GM18517 (cell line): Measurements from ENCODE around the gene BCL6.

ENCODE experiments used
- ATAC-seq: cut with Tn5 transposase; IDR thresholded peaks from one replicate; pipeline ENCODE4 v1.9.1; 2021; ENCODE audit warnings: mild to moderate bottlenecking, moderate library complexity; ENCODE audit not compliant: unreplicated experiment

Gene BCL6

DNA sequence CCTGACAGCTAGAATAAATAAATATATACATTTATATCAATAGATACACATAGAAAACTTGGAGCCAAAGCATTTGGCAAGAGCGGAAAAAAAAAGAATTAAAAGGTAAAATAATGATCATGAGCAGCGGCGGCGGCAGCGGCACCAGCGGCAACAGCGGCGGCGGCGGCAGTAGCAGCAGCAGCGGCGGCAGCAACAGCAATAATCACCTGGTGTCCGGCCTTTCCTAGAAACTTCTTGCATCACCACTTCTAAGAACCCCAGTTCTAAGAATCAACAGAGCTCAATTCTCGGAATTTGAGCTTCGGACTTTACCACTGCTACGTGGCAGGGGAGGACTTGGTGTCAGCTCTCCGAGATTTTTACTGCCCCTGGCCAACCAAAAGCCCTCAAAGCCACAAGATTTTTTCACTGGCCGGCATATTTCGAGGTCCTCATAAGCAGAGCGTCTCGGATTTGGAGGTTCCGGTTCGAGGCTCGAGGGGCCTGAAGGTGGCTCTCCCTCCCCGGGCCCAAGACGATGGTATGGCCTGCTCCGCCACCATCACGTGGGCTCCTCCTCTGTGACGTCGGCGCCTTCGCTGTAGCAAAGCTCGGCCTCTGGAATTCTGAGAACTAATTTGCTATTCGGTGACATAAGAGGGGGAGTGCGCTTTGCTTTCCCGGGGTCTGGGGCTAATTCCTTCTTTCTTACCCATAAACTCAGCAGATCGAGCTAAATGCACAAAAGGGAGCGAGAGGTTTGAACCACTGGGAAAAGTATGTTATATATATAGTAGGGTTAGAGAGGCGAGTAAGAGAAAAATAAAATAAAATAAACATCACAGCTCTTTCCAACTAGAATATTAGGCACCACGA lies at the start of gene BCL6:
TSS of gene BCL6 (minus strand) at position 268 of the 858 bp plus-strand sequence. CDS start 11,775 bp downstream, outside the sequence.
- peak; percentile 79 for ATAC-seq

DNA sequence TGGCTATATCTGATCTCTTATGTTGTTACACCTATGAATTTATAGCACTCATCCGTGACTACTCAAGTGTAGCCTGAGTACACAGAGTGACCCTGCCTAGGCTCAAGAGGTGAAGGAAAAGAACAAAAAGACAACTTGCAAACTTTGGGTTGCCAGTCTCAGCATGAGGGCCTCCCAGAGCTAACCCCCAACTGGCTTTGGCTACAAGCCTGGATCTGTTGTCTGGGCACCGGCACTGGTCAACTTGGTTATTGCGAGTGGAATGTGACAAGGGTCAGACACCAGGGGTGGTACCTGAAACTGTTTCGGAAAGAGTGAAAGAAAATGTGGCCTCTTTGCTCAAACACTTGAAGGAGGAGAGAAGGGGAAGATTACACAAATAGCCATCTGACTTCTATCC lies 49.5 kb upstream of the BCL6 start:
- ATAC-seq: no peak

DNA sequence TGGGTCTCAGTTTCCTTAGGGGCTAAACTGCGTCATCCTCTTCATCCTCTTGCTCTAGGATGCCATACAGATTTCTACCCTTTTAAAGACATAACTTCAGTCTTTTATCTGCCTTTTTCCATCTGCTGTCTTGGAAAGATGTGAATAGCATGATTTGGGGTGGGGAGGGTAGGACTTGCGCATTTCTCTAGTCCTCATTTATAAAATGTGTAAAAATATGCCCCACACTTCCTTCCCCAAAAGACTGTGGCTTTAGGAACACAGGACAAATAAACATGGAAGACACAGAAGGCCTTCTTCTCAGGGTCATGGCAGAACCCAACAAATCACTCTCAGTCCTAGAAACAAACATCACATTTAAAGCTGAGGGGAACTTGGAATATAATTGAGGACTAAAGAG lies 48.4 kb upstream of the BCL6 start:
- no peak for ATAC-seq

DNA sequence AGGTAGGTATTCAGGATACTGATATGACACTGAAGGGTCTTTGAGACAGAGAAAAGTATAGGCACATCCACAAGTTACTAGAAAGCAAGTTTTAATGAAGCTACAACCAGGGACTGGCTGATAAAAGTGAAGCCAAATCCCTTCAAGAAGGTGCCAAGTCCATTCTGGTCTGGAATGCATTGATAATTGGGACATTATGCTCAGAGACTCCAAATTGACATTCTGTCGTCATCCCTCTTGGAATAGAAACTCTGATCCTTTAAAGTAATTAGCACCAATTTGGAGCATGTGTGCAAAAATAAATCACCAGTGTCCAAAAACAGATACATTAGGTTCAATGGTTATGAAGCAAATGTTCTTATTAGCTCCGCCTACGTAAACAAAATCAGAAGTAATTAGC lies 47.3 kb upstream of the BCL6 start:
- no peak for ATAC-seq

GRCh38 chr3:187789872-187790271 lies 44.6 kb upstream of the BCL6 start:
- no peak for ATAC-seq

DNA sequence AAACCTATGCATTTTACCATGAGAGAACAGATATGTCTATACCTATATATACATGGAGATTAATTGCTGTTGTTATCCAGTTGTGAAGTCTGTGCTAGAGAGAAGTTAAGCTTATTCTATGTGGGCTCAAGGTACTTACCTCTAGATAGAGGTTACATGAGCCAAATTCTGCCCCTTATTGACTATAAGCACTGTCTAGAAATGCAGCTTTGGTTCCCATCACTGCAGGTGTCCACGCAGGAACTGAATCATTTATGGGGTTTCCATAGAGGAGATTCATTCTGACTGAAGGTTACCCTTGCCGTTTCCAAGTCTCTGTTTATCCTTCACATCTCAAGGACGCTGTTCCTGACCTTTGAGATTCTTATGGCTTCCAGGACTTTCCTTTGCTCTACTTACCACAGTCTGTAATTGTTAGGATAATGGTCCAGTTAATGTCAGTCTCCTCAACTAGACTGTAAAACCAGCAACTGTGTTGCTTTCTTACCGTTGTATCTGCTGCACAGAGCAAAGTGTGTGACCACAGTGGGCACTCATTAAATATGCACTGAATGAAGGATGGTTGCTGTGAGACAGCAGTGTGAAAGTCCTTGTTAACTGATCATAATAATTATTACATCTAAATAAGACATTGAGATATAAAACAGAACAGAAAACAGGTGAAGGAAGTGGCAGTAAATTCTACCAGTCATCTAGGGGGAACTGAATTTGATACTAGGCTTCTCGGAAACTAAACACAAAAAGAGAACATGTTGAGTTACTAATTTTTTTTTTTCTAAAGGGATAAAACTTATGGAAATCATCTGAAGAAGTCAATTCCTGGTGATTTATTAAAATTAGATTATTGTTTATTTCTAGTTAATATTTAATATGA lies 44.0 kb upstream of the BCL6 start:
- ATAC-seq: no peak

DNA sequence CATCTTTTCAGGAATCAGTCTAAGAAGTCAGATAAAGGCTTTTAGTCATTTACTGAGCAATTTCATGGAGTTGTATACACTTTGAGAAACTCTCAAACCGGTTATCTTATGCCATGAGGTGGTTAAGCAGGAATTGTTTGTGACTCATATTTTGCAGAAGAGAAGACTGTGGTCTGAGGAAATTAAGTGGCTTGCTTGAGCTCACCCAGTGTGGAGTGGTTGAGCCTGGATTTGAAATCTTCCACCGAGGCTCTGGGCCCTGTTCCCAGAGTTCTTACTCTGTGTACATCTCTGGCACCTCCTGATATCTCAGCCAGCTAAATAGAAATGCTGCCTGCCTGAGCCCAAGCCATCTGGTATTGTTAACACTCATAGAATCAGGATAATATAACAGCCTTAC lies 37.8 kb upstream of the BCL6 start:
- no peak for ATAC-seq

- no peak for ATAC-seq
Observed at GRCh38 chr3:187782006-187782405, 36.7 kb upstream of the BCL6 start.

DNA sequence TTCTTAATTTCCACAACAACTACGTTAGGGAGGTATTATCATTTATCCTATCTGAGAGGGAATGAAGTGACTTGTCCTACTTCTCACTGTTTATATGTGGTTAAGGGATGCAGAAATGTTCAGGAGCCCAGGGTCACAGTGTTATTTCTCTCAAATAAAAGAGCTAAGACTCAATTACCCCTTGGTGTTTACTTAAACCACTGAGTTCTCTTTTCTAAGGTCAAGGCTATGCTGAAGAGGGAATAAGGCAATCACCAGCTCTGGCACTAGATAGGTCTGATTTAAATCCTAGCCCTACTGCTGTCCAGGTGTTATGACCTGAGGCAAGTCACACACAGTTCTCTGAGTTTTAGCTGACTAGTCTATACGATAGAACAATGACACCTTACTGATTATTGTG lies 35.7 kb upstream of the BCL6 start:
- ATAC-seq: no peak

GRCh38 chr3:187778726-187779125 lies 33.5 kb upstream of the BCL6 start:
- no peak for ATAC-seq

DNA sequence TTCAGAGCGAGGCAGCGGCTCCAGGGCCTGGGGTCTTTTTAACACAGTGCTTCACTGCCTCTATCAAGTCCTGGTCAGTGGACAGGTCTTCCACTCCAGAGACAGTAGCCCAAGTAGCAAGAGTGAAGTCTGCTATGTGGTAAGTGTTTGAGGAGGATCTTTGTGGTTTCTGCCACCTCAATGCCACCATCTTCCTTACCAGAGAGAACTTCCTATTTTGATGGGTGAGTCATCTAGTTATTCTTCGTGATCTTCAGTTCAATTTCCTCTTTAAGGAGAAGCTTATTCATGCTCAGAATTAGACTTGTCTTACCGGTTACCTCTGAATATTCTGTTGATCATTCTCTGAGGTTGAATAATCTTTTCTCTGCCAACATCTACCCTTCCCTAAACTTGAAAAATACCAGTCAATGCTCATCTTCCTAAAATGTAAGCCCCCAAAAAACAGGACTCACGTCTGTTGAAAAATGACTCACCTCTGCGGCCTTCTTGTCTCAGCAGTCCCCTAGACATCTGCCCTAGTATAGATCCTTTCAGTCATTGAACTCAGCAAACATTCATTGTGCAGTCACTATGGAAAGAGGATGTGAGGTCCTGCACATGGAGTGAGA lies 32.2 kb upstream of the BCL6 start:
- ATAC-seq: no peak

- ATAC-seq: no peak
Observed at GRCh38 chr3:187775549-187775948, 30.3 kb upstream of the BCL6 start.

DNA sequence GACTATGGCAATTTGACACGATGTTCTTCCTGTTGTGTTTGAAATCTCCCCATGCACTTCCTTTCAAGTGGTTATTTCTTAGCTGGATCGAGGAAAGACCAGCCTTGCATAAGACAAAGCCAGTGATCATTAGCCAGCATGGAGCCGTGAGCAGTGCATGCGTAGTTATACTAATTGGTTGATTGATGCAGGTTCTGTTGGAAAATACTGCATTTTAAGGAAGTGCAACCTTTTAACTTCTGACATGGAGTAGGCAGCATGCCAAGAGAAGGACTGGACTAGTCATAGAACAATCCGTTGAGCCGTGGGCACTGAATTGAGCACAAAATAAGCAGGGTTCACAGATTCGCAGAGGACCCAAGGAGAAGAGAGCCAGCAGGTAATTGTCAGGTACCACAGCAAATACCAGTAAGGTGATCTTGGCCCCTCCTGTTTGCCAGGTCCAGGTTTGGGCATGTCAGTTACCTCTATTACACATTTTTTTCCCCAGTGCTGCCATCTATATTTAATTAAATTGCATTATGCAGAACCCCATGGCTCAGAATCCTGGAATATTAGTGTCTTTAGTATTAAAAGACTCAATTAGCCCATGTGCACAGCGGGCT lies 29.0 kb upstream of the BCL6 start:
- ATAC-seq: no peak

DNA sequence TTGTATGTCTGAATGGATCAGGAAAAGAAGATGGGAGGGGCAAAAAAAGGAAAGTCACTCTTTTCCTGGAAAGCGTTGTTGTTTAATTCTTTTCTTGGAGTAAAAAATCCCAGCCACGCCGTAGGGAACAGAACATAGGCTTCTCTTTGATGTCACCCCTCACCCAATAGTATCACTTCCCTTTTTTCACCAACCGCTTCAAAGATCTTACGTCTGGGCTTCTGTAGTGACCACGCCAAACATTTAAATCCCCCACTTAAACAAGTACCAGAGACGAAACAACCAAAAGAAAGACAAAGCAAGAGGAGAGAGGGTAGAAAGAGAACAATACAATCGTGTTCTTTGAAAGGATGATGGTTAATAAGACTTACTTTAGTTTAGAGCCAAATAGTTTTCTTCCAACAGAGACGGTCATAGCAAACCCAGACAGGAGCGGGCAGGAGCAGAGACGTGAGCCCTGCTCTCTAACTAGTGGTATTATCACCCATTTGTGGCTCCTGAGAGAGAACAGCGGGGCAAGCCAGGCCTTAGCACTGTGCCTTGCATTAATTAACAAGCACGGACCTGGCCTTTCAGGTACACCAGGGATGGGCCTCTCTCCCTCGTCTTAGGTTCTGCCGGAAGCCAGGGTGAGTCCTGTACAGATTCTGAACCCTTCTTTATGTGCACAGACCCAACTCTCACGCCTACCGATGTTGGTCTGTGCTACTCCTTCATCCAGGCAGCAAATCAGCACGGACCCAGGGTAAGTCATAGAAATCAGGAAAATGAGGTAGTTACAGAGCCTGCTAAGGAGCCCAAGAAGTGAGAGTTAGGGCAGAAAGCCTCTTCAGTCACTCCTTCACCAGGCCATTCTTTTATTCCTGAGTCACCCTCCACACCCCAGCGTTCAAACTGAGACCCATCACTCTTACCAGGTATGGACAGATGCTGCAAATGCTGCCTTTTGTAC lies 28.2 kb upstream of the BCL6 start:
- peak; percentile 81 for ATAC-seq

GRCh38 chr3:187770224-187770623 lies 25.0 kb upstream of the BCL6 start:
- ATAC-seq: peak; percentile 51

DNA sequence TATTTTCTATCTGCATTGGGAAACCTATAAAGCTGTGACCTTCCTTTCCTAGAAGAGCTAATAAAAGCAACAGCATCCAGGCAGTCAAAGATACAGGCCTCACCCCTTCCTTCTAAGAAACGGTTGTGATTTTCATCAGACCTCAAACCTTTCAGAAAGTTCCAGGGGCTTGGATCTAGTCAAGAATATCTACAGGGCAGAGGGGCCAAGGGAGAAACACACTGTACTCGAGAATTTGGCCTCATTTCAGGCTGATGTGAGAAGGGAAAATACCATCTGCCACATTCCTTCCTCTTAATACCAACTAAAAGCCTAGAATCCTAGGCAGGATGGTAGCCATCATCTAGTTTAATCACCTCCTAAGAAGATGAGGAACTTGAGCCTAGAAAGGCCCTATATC lies 24.5 kb upstream of the BCL6 start:
- no peak for ATAC-seq

DNA sequence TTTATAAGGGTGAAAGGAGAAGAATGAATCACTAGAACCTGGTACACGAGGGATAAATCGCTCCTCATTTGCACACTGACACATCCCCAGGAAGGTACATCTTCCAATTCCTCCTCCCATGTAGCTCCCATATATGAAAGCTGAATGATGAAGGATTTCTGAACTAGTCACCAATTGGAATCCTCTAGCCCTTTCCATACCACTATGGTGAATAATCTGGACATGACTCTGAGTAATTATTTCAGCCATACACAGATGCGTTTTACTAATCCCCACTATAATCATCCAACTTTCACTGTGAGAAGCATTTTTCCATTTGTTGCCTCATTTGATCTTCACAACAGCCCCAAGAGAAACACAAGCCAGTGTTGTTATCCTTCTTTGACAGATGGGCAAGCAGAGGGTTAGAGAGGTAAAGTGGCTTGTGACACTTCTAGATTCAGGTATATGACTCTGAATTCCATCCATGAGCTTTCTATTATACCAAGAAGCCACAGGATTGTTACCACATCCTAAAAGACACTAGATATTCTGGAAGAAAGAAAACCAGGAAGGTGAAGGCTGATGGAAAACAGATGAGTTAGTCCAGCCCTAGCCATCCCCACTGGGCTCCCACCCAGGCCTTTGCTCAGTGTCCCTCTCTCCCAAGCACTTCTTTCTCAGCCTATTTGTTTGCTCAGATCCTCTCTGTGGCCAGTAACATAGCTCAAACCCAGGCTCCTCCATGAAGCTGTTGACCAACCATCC lies 22.2 kb upstream of the BCL6 start:
- no peak for ATAC-seq

DNA sequence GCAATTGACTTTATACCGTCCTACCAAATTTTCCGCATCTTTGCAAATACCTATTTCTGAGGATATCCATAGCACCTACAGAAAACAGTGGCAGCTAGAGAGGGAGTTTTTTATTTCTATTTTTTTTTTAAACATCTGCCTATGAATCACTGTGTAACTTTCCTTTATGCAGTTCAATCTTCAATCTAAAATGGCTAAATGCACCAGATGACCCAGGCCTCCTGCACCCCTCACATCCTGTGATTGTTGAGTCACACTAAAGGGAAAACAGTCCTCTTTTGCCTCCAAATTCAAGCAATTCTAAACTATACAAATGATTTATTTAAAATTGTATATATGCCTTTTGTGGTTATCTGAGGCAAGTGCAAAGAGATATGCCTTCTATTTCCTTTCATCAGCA lies 20.1 kb upstream of the BCL6 start:
- no peak for ATAC-seq
